ENCODE data around the gene PUM2.

PUM2 gene

DNA sequence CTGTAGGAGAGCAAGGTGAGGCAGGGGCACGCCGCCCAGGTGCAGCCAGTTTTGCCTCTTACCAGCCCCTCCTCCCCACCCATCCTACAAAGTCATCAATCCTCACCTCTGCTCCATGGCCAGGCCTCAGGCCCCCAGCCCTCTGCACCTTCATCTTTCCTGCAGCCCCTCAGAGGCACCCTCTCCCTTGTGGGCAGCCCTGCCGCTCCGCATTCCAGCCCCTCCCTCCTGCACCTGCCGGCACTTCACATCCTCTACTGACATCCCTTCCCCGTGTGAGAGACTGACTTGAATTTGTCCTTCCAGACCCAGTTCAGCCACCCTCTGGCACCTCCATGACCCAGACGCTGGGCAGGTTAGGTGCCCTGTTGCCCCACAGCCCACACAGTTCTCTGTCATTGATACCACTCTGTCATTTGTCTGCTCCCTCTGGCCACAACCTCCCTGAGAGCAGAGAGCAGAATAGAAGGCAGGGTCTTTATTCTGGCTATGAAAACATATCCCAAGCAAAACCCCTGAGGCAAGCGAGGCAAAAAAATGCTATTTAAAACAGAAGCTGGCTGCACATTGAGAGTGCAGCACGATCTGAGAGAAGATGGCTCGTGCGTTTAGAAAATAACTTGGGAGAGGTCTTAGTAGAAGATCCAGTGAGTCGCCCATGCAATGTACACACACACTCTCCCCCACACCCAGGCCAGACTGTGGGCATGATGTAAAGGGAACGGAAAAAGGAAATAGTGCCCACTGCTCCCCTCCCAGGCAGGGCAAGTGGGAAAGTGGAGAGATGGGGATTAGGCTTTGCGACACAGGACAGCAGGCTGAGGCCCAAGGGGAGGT, 151.6 kb downstream of the PUM2 start:
- no peak for DNase-seq
